ENCODE data around the gene CHD6.

DNA sequence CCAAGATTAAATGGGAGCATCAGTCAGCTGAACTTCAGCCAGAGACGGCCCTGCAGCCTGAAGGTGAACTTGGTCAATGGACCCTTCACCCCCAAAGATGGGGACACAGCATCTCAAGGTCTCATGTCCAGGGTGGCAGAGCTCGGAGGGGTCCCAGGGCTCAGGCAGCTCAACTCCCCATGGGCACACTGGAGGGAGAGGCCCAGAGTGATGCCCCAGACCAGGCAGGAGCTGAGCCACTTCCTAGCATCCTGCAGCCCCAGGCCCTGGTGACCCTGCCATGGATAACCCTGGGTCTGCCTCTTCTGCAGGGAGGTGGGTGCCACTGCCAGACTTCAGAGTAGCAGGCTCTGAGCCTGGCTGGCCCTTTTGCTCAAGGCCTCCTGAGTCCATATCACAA lies 224.1 kb downstream of the CHD6 start:
- TF ChIP-seq, protein P1, sequence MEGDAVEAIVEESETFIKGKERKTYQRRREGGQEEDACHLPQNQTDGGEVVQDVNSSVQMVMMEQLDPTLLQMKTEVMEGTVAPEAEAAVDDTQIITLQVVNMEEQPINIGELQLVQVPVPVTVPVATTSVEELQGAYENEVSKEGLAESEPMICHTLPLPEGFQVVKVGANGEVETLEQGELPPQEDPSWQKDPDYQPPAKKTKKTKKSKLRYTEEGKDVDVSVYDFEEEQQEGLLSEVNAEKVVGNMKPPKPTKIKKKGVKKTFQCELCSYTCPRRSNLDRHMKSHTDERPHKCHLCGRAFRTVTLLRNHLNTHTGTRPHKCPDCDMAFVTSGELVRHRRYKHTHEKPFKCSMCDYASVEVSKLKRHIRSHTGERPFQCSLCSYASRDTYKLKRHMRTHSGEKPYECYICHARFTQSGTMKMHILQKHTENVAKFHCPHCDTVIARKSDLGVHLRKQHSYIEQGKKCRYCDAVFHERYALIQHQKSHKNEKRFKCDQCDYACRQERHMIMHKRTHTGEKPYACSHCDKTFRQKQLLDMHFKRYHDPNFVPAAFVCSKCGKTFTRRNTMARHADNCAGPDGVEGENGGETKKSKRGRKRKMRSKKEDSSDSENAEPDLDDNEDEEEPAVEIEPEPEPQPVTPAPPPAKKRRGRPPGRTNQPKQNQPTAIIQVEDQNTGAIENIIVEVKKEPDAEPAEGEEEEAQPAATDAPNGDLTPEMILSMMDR (IDR thresholded peaks at IDR 0.05): no peak
- TF ChIP-seq POLR2A (IDR thresholded peaks at IDR 0.05): no peak

Data from uterus (tissue), 2 donors.